ENCODE data around the gene TMEM139.

Gene TMEM139

GRCh38 chr7:143284591-143285469, at the start of gene TMEM139:
TSS of gene TMEM139 (plus strand) at chr7:143284958. CDS start at chr7:143285958, 1,000 bp downstream.
- no peak for DNase-seq

- DNase-seq = no peak
Observed at GRCh38 chr7:143235561-143235960, 49.2 kb upstream of the TMEM139 start.

- no peak for DNase-seq
Observed at GRCh38 chr7:143236408-143236990, 48.3 kb upstream of the TMEM139 start.

GRCh38 chr7:143237366-143237765, 47.4 kb upstream of the TMEM139 start:
- no peak for DNase-seq

GRCh38 chr7:143238289-143238980, 46.3 kb upstream of the TMEM139 start:
- DNase-seq = no peak

- no peak for DNase-seq
Observed at GRCh38 chr7:143239813-143240212, 44.9 kb upstream of the TMEM139 start.

GRCh38 chr7:143240291-143241168, 44.2 kb upstream of the TMEM139 start:
- peak; percentile 85 for DNase-seq

- DNase-seq = no peak
Observed at GRCh38 chr7:143242306-143242705, 42.5 kb upstream of the TMEM139 start.

- no peak for DNase-seq
Observed at GRCh38 chr7:143243111-143243510, 41.6 kb upstream of the TMEM139 start.

- no peak for DNase-seq
Observed at GRCh38 chr7:143243614-143244013, 41.1 kb upstream of the TMEM139 start.

GRCh38 chr7:143244321-143244720, 40.4 kb upstream of the TMEM139 start:
- DNase-seq = no peak

GRCh38 chr7:143245123-143245522, 39.6 kb upstream of the TMEM139 start:
- peak; percentile 65 for DNase-seq

GRCh38 chr7:143247372-143247771, 37.4 kb upstream of the TMEM139 start:
- no peak for DNase-seq

GRCh38 chr7:143248761-143249354, 35.9 kb upstream of the TMEM139 start:
- no peak for DNase-seq

- no peak for DNase-seq
Observed at GRCh38 chr7:143250199-143250598, 34.6 kb upstream of the TMEM139 start.

GRCh38 chr7:143250822-143251221, 33.9 kb upstream of the TMEM139 start:
- DNase-seq = peak; percentile 74

GRCh38 chr7:143252006-143252405, 32.8 kb upstream of the TMEM139 start:
- peak; percentile 46 for DNase-seq

GRCh38 chr7:143255564-143255963, 29.2 kb upstream of the TMEM139 start:
- DNase-seq = peak; percentile 28

GRCh38 chr7:143256325-143256724, 28.4 kb upstream of the TMEM139 start:
- DNase-seq = no peak

GRCh38 chr7:143256932-143257331, 27.8 kb upstream of the TMEM139 start:
- DNase-seq = no peak

- DNase-seq = no peak
Observed at GRCh38 chr7:143257501-143257900, 27.3 kb upstream of the TMEM139 start.

- DNase-seq = peak; percentile 62
Observed at GRCh38 chr7:143258831-143259230, 25.9 kb upstream of the TMEM139 start.

Measured in CD4-positive, alpha-beta T cell treated with Interleukin-4 for 4 hours (primary cell).